G401 (cell line): Measurements from ENCODE around the gene SLC9A9. TPM values are rescaled to one million over a fixed set of nuclear protein-coding genes. Genes with fewer than 3 reads are reported as not detected.

ENCODE experiments used
- DNase-seq: peaks from one replicate; pipeline ENCODE4 v3.0.0-alpha.2; 2015; ENCODE audit warnings: low spot score
- in situ Hi-C: cut with HindIII; loops from 2 replicates; pipeline ENCODE4 v1.10.0; 2016; ENCODE audit warnings: low sequenced_read_pairs, mixed read lengths
- total RNA-seq: library from RNA; depleted of rRNA; stranded (reverse); fragments of >200 nt; shearing (Covaris generic); gene quantifications from 2 replicates; pipeline ENCODE4 v1.2.3, GENCODE V29; 2014

The SLC9A9 gene
- total RNA-seq, 1 experiment from 2014 or later: not detected

DNA sequence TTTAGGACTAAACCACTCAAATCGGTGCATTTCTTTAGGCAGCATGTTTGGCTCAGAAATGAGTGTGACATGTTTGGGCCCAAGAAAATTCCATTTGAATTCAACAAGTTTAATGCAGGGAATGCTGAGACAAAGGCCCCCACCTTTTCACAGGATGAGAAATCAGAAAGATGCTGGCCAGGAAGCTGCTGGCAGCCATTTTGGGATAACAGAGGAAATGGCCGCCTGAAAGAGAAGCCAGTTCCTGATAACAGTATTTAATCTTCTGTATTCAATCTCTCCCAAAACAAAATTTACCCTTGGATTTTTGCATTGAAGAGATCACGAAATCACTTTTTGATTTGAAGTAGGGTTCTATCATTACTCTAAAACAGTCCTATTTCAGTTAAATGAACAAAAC lies 350.9 kb downstream of the SLC9A9 start:
- in situ Hi-C loops: no loop called here
- no peak for DNase-seq

DNA sequence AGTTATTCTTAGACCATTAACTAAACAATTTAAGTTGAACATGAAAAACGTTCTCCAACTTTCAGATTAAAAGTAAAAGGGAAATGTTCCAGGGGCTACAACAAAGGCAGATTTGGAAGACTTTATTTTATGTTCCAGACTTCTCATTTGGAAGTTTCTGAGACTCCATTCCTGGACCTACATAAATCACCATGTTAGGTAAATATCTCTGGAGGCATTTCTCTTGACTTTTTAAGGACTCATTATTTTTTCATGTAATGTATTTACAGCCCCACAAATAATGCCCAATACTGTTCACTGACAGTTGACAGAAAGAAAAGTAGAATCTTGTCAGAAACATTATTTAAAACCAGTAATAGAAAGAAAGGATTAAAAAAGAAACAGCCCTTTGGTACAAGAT lies 352.1 kb downstream of the SLC9A9 start:
- in situ Hi-C loops: no loop called here
- DNase-seq: no peak

DNA sequence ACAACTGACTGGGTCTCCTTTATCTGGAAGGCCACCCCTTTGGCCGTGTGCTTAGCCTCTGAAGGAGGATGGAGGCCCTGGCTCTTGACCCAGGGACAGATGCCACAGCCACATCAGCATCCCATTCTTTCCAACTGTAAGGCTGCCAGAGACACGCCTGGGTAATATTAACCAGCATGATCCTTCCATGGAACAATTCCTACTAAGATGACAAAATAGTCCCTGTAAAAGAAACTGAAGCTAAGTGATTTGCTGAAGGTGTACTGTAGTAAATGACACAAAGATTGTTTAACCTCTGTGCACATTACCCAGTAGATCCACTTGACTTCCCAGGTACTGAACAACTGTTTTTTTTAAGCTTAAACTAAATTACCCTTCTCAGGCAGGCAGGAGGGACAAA lies 352.7 kb downstream of the SLC9A9 start:
- in situ Hi-C loops: no loop called here
- DNase-seq: no peak

DNA sequence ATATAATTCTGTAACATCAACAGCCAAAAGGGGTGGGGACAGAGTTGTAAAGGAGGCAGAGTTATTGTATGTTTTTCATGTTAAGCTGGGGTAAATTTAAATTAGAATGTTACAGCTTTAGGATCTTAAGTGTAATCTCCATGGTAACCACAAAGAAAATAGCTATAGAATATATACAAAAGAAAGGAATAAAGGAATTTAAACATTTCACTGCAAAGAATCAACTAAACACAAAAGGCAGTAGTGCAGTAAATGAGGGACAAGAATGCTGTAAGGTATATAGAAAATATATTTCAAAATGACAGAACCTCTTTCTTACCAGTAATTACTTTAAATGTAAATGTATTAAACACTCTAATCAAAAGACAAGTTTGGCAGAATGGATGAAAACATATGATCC lies 361.7 kb downstream of the SLC9A9 start:
- no peak for DNase-seq
- in situ Hi-C loops: no loop called here

DNA sequence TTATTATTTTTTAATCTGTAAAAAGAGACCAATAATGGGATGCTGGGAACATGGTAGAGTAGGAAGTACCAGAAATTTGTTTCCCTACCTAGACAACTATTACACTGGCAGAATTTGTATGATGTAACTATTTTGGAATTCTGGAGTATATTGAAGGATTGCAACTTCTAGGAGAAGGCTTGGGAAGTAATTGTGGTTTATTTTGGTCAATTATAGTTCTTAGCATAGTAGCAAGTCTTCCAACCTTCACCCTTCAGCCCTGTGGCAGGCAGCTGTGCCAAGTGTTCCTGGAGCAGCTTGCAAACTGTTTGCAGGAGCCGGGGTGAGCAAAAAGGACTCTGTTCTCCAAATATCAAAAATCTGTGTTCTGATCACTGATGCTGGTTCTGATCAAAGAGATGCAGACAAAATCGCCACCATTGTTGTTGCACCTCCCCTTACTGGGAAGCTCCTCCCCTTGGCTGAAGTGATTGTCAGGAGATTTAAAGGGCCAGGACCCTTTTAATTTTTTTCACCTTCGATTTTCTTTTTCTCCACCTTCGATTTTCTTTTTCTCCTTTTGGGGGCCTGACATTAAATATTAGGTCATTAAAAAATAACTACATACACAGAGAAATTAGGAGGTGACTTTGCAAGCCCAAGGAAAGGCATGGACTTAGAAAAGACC lies 363.3 kb downstream of the SLC9A9 start:
- DNase-seq: no peak
- in situ Hi-C loops: no loop called here

DNA sequence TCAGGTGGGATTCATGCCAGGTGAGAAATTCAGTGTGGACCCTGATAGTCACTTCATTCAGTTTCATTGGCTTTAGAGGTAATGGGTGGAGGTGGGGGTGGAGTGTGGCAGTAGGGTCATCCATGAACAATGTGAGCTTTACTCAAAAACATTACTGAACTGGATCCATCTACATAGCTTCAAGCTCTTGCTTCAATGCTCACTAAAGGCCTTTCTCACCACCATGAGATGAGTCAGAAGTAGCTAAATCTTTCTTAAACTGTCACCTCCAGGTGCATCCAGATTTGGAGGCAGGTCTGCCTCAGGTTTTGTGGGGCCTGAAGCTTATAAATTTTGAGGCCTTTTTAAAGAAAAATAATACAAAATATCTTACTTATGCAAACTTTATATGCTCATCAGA lies 365.1 kb downstream of the SLC9A9 start:
- in situ Hi-C loops: no loop called here

DNA sequence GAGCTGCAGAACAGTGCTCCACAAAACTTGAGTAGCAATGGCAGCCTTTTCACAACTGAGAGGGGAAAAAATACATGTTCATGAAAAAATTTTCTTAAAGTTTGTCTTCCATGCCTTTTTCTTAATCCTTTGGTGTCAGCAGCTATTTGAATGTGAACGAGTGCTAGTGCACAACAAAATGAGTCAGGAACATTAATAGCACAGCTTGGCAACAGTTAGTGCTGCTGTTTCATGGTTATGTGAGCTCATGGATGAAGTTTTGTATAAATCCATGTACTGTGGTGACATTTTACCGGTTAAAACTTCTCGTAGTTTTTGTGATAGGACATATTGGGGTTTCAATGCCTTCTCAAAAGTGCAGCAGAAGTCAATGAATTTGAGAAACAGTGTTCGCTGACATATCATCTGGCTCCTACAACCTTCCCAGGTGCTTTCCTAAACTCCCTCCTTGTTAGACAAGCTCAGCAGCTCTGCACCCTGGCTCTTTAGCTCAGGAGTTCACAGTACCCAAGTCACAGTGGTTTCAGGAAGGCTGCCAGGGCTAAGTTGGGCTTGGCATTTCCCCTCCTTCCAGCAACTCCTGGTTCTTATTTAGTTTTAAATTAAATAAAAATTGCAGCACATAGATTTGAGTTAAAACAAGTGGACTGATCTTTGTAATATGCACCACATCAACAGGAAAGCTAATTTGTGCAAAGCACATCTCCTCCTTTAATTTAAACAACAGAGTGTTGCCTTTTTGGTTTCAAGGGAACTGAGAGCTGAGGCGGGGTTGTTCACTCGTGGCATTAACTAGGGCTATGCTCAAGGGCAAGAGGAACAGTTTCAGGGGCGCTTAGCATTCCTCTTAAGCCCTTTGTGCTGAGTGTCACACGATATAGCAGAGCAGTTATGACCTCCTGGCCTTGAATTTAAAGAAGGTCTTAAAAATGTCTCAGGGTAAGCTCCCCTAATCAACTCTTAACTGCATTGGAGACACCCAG lies 365.9 kb downstream of the SLC9A9 start:
- in situ Hi-C loops: no loop called here
- DNase-seq: no peak

More for the DNA sequence above, 365.1 kb downstream of the SLC9A9 start:
- no peak for DNase-seq

DNA sequence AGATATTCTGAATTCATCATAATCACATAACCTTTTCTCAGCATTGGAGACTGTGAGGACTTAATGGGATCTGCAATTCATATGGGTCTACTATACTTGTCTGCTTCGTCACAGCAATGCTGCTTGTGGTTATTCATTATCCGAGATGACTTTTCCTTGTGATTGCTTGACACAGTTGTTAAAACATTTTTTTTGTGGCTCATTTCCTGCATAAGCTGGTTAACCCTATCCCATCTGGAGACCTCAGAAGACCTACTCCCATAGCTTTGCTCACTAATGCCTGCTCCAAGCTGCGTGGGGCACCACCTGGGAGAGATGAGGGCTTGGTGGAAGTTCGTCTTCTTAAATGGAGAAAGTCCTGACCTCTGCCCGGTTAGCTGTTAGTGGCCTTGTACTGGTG lies 367.9 kb downstream of the SLC9A9 start:
- in situ Hi-C loops: no loop called here
- DNase-seq: no peak

DNA sequence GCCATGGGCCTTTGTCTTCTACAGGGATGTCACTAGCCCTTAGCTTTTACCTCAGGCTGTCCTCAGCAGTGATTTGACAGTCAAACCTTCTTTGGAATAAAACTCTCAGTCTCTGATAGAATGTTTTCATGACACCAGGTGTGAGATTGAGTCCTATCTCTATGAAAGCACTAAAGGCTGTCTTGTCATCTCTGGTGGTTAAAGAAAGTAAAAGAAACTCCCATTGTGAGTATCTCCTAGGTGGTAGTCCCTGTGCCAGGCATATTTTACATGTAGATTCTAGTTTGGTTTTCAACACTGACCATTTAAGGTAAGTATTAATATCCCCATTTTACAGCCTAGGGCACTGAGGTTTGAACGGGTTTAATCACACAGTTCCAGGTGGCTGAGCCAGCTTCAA lies 368.5 kb downstream of the SLC9A9 start:
- in situ Hi-C loops: no loop called here
- DNase-seq: no peak

DNA sequence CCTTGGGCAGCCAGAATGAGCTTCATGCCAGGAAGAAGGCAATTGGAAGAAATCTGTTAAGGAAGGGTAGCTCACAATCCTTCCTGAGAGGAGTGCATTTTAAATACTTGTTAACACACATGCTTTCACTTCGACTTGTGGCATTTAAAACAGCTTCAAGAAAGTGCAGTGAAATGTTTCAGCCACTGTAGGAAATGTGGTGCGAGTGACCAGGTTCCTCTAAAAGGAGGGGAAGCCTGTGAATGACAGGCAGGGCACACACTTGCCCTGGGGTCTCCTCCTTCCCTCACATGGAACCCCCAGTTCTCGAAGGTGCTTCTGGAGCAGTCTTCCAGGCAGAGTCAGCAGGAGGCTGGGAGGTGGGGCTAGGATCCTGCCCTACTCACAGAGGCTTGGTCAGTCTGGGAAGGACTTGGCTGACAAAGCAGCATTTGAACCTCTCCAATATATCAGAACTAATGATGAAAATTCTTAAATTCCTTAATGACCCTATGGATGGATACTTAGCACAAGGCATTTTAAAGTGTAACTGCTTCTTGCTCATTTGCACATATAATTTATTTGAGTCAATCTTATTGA lies 370.1 kb downstream of the SLC9A9 start:
- in situ Hi-C loops: no loop called here
- DNase-seq: no peak

DNA sequence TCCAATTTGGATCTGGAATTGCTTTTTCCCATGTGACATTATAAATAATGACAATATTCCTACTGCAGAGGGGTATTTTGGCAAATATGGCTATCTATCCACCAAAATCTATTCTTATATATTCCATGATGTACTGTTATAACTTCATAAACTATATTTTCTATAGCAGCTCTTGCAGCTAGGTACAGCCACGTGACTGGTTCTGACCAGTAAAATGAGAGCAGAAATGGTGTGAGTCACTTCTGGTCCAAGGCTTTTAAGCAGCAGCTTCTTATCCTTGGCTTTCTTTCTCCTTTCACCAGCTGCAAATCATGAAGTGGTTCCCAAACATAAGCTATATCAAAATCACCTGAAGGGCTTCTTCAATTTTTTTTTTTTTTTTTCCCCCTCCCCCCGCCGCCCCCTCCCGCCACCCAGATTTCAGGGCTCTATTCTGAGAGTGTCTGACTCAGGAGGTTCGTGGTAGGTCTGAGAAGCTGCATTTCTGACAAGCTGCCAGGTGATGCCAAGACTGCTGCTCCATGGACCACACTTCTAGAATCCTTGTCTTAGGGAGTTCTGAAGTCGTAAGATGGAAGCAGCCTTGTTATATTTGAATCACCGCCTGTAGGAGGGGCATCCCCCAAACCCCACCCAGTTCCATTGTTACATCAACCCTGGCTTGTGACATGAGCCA lies 371.2 kb downstream of the SLC9A9 start:
- DNase-seq: no peak
- in situ Hi-C loops: no loop called here

DNA sequence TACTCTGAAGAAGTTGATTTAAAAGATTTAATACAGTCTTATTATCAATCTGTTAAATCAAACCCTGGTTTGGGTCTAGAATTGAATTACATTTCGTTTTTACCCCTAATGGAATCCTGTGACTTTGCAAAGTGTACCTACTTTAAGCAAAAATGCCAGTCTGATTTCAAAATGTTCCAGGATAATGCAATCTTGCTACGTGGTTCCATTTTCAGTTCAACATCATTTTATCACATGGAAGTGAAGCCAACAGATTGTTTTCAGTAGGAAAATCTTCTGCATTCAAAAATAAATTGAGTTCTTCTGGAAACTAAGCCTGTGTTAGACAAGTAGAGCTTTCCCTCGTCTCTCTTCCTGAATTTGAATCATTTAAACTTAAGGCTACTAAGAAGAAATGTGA lies 372.3 kb downstream of the SLC9A9 start:
- in situ Hi-C loops: no loop called here
- no peak for DNase-seq

DNA sequence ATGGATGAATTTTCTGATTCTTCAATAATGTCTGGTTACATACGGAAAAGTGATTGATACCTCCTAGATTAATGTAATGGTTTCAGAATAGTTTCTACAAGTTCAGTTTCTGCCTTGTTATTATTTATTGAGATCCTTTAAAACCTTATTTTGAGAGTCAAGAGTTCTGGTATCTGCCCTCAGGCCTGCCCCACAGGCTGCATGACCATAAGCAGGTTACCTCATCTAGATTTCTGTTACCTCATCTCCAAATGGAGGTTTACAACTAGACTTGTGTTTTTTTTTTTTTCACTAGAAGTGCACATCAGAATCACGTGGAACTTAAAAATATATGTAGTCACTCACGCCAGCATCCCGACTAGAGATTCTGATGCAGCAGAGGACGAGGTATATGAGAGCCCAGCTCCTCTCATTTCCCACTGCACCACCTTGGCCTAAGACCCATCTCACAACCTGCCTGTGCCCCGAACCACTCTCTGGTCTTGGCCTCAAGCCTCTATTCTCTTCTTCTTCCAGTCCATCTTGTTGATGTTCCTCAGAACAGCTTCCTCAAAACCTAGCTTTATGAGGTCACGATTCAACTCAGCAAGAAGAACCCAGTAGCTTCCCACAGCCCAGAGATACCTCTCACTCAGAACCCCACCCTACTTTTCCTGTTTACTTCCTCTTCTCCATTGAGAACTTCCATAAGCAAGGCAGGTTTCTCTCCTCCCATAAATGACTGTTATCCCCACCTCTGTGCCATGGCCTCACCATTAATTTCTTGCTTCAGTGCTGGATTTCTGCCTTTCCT lies 375.3 kb downstream of the SLC9A9 start:
- no peak for DNase-seq
- in situ Hi-C loops: no loop called here

DNA sequence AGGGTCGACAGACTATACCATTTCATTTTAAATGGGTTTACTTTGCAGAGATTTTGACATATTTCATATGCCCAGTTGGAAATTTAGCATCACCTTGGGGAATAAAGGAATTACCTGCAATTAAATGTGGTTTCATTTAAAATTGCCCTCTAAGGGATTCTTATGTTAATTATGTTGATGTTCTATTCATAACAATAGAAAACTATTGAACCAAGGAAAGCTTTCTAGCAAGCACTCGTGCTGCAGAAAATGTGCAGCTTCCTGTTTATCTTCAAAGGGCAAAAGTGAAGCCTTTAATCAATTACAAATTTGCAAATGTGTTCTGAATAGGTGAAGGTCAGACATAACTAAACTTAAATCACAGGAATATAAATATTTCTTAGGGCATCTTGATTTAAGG lies 376.6 kb downstream of the SLC9A9 start:
- in situ Hi-C loops: no loop called here
- DNase-seq: no peak

DNA sequence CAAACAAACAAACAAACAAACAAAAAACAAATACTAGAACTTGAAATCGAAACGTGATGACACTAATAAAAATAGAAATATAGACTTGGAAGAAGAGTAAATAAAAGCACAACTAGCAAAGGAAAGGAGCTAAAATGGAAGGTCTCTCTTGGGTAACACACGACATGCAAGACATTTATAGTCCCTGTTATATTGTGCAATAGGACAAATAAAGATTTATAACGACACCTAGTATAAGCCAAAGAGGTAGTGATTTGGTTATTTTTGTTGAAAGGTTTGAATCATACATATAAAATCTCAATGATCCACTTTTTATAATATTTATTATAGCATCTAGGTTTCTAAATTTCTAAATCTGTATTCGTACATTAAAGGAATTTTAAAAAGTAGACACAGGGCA lies 379.1 kb downstream of the SLC9A9 start:
- in situ Hi-C loops: no loop called here
- no peak for DNase-seq

DNA sequence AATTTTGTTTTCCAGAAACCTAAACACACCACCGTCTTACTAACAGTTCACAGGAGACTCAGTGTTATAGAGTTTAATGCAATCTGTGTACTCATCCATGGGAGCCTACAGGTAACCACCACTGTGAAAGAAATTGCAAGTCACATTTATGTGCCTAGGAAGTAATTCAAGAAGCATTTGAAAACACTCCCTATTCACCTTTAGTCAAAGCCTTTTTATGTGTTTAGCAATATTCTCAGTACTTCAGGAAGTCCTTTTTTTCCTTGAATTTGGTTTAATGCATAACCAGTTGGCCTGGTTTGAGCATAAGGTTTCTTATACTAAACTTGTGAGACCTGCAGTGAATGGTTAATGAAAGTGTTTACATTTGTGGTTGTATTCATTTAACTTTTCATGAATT lies 382.6 kb downstream of the SLC9A9 start:
- in situ Hi-C loops: no loop called here
- DNase-seq: no peak

DNA sequence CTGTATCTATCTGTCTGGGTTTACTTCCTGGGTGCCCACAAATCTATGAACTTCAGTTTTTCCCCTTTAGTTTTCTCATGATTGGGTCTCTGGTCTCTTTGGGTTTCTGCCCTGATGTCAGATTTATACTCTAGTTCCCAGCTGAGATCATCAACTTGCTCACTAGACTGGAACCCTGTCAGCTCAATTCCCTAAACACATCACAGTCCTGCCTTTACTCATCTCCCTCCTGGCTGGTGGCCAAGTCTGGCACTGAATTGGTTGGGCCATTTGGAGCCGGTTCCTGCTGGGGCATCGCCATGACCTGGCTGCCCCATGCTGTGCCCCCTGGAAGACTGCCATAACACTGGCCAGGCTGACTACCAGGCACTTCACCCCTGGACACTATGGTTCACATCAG lies 383.4 kb downstream of the SLC9A9 start:
- DNase-seq: peak; percentile 10
- in situ Hi-C loops: no loop called here

DNA sequence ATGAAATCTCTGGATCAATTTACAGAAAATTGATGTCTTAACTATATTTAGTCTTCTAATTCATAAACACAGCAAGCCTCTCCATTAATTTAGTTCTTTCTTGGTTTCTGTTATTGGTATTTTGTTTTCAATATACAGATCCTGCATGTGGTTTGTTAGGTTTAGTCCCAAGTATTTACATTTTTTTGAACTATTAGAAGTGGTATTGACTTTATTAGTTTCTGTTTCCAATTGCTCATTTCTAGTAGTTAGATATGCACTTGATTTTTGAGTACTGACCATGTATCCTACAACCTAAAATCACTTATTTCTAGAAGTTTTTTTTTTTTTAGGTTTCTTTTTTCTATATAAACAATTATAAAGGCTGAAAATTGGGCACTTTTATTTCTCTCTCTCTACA lies 392.8 kb downstream of the SLC9A9 start:
- in situ Hi-C loops: no loop called here
- no peak for DNase-seq

DNA sequence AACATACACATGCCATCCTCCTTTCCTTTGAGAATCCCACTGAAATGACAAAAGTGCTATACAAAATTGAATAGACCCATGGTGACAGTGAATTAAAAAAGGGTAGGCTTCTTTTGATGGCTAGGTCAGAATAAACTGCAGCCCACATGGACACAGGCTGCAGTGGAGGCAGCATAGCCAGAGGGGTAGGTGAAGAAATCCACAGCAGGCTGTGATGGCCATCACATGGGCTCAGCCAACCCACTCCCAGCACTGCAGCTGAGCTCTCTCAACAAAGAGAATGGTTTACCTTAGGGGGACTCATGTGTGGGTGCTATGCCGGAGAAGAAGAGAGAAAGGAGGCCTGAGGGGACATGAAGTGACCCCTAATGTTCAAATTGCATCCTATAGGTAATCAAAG lies 397.6 kb downstream of the SLC9A9 start:
- in situ Hi-C loops: no loop called here
- DNase-seq: no peak
